8988T (cell line): ENCODE results near the gene TMEM86B.
"Not testable (repeated sequence)": the region's sequence is repeated elsewhere in the genome, so short reads cannot be mapped to it uniquely, and the experiment has no call there.

Experiments used
- DNase-seq: peaks from one replicate; pipeline ENCODE4 v3.0.0; 2011

Gene TMEM86B

DNA sequence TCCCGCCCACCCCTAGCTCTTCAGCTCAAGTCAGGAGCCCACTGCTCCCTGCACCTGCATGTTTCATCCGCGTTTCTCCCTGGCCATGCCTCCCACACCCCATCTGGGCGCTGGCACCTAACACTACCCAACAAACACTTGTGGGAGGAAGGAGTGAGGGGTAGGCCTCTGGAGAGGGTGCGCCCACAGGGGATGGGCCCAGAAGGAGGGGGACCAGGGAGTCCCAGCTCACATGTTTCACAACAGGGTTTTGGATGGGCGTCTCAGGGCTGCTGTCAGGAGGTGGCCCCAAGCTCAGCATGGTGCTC, 12.1 kb upstream of the TMEM86B start:
- DNase-seq = no peak

GRCh38 chr19:55239004-55239403, 10.4 kb upstream of the TMEM86B start:
- DNase-seq = no peak

GRCh38 chr19:55238030-55238429, 9.5 kb upstream of the TMEM86B start:
- no peak for DNase-seq

GRCh38 chr19:55232986-55233385, 4.4 kb upstream of the TMEM86B start:
- DNase-seq = no peak

DNA sequence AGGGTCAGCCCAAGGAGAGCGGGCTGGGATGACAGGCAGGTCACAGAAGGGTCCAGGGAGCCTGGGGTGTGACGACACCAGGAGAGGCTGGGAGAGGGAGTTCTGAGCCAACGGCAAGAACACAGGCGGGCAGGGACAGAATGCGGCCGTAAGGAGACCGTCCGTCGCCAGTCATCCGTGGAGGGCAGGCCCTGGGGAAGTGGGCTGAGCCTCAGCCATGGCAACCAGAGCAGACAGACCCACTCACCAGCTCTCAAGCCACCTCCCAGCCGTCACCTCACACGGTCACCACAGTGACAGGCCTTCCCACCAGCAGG, 3.7 kb upstream of the TMEM86B start:
- no peak for DNase-seq

- no peak for DNase-seq
Measured at GRCh38 chr19:55231391-55232285, 3.1 kb upstream of the TMEM86B start.

- DNase-seq = no peak
Measured at GRCh38 chr19:55230780-55231179, 2.2 kb upstream of the TMEM86B start.

DNA sequence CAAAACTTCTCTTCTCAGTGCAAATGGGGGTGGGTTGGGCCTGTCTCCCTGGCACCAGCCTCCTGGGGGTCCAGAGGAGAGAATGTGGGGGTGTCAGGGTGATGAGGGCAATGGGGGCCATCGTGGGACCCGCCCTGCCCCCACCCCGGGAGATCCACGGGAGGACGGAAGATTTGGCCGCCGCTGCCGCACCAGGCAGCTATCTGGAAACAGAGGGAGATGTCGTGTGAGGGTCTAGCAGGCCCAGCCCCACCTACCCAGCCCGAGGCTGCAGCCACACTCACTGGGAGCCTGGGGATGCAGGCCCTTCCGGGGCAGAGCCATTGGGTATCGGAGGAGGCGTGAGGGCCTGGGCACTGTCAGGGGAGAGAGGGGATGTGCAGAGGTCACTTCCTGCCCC, 1.8 kb upstream of the TMEM86B start:
- DNase-seq = no peak

DNA sequence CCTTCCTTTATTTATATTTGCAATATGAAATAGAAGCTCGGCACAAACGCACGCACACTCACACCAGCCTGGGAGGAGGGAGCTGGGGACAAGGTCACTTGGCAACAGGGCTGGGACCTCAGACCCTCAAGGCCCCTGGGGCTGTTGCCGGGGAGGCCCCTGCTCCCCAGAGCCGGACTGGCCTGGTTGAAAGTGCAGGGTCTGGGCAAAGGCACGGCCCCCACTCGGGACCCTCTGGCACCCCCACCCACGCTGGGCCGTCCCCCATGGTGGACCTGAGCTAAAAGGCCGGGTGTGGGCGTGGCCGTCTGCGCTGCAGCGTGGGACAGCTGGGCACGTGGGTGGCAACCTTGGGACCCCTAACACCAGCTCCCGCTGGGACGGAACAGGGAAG, 1.2 kb upstream of the TMEM86B start:
- DNase-seq = no peak

GRCh38 chr19:55229145-55229788, 704 bp upstream of the TMEM86B start:
- no peak for DNase-seq

DNA sequence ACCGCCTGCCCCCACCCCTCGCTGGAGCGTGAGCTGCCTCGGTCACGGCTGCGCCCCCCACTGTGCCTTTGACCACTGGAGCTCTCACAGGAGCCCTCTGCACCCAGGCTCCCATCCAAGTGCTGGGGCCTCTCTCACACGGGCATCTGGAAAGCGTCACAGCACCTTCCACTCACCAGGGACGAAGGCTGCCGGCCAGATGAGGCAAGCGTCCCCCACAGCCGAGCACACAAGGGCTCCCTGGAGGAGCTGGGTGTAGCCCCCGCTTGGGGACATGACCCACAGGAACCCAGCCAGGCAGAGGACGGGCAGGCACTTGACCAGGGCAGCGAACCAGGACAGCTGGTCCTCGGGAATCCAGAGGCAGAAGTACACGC, 560 bp downstream of the TMEM86B start:
- DNase-seq = no peak

DNA sequence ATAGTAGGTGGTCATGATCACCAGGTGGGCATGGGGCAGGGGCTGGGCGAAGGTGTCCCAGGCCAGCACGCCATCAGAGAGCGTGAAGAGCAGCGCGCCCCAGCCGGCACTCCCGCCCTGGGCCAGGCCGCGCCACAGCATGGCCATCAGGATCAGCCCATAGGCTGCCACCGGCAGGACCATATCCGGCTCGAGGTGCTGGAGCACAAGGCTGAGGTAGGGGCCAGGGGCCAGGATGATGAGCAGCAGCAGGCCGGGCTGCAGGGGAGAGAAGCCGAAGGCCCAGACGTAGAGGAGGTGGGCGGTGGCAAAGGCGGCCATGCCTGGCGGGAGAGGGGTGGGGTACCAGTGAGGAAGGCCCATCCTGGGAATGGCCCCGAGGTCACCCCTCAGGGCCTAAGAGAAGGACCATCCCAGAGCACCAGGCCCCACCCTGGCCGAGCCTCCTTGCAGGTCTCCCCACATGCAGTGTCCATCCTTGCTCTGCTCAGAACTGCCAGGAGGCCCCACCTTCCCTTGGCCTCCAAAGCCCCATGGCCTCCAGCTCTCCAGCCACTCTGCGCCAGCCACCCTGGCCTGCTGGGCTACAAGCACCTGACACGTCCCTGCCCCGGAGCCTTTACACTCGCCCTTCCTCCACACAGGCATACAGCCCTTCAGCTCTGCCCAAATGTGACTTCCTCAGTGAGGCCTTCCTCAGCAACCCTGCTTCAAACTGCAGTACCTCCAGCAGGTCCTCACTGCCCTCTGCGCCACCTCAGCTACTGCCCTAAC, 1.1 kb downstream of the TMEM86B start:
- no peak for DNase-seq

DNA sequence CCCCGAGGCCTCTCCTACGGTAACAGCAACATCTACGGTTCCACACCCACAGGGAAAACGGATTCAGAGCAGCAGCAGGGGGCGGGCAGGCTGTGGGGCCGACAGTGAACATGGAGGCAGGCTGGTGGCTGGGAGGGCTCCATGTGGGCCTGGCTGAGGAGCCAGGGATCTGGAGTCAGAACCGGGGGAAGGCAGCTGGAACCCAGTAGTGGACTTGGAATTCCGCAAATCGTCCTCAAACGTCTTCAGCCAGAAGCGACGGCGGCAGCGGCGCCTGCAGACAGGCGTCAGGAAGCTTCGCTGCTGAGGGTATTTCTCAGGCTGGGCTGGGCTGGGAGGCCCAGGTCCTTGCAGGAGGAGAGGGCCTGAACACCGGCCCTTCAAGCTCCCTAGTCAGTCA, 1.8 kb downstream of the TMEM86B start:
- DNase-seq = no peak

GRCh38 chr19:55226273-55226672, 2.3 kb downstream of the TMEM86B start:
- no peak for DNase-seq

DNA sequence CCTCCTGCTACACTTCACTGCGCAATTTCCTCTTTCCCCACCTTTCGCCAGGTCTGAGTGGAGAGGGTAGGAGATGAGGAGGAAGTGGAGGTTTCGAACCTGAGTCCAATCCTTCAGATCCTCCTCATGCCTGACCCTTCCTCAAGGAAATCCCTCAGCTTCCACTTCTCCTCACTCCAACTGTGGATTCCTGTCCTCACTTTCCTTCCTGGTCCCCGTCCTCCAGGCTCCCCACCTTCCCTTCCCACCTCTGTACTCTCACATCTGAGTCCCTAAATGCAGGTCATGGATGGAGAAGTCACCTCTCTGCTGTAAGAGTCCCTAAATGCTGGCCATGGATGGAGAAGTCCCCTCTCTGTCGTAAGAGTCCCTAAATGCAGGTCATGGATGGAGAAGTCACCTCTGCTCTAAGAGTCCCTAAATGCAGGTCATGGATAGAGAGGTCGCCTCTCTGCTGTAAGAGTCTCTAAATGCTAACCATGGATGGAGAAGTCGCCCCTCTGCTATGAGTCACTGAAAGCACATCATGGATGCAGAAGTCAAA, 3.1 kb downstream of the TMEM86B start:
- DNase-seq = no peak

- not testable (repeated sequence) for DNase-seq
Measured at GRCh38 chr19:55224679-55225414, 3.7 kb downstream of the TMEM86B start.

DNA sequence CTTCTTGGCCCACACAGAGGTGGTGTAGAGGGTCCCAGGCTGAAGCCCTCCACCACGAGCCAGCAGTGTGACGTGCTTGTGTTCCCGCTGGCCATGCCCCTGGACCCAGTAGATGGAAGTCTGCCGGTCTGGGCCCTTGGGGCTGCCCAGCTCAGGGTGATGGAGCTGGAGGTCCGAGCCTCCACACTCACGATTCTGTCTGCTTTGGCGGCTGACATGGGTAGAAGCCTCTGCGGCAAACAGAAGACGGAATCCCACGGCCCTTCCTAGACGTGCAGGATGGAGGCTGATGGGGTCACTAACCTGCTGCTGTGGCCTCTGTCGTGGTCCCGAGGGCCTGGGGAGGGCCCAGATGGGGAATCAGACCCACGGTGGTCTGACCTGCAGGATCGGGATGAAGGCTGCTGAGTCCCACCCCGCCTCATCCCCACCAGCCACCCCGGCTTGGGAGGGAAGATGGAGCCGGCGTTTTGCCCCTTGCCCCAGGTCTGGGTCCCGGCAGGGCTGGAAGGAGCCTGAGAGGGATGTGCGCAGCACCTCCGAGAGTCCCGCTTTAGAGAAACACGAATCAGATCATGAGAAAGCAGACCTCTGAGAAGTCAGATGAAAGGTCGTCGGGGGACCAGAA, 4.4 kb downstream of the TMEM86B start:
- DNase-seq = no peak

GRCh38 chr19:55223291-55224037, 5.1 kb downstream of the TMEM86B start:
- no peak for DNase-seq

GRCh38 chr19:55220525-55220924, 8.0 kb downstream of the TMEM86B start:
- DNase-seq = no peak

DNA sequence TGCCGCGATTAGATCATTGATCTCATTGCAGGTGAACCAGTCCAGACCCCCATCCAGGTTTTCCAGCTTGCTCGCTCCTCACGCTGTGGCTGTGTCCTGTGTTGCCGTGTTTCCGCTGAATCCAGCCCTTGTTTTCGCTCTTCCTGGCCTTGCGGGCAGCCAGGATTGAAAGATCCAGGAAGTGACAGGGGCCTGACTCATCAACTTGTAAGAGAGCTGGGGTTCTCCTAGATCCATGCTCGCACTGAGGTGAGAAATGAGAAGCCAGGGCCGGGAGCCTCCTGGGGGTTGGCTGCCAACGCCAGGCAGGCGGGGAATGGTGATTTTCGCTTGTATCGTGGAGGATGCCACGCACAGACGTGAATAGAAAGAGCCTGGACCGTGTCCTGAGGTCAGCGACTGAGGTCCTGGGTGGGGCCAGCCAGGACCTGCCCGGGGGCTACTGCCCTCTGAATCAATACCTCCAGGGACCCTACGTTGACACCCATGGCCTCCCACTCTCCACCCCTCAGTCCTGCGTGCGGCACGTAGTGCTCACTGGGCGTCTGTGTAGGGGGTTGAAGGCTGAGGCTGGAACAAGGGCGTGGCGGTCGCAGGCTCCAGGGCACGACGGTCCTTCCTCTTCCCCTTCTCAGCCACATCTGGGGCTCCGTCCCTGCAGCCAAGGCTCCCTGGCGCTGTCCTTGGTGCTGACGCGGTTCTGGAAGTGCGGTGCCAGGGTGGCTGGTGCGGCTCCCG, 11.9 kb downstream of the TMEM86B start:
- DNase-seq = peak; percentile 79

DNA sequence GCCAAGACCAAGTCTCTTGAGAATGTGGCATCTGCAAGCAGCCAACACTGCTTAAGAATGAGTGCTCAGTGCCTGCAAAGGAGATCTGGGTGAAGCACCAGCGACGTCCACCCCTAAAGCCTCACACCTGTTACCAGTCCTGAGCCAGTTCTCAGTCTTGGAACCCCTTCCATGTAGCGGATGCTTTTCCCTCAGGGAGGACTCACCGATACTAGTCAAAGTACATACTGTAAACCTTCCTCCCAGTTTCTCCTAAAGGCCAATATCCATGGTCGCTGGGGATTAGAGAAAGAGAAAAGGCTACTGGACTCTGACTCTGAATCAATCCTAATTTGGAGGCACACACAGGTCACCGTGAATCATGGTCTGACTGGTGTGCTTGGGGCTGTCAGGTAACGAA, 15.0 kb downstream of the TMEM86B start:
- DNase-seq = no peak
